GM12891 (cell line): ENCODE data around the gene CHSY1.

Experiments used
- POLR2A ChIP-seq: IDR thresholded peaks from 2 replicates; pipeline ENCODE4 v1.6.1; 2011; ENCODE audit warnings: low read depth, low read length, control low read depth
- POLR2AphosphoS5 ChIP-seq: IDR thresholded peaks from 2 replicates; pipeline ENCODE4 v1.6.1; 2011; ENCODE audit warnings: low read depth, low read length, control low read depth
- SPI1 ChIP-seq: IDR thresholded peaks from 2 replicates; pipeline ENCODE4 v1.6.1; 2011; ENCODE audit warnings: low read depth, low read length, control low read depth
- TAF1 ChIP-seq: IDR thresholded peaks from 2 replicates; pipeline ENCODE4 v1.6.1; 2011; ENCODE audit warnings: low read depth, low read length, control low read depth

DNA sequence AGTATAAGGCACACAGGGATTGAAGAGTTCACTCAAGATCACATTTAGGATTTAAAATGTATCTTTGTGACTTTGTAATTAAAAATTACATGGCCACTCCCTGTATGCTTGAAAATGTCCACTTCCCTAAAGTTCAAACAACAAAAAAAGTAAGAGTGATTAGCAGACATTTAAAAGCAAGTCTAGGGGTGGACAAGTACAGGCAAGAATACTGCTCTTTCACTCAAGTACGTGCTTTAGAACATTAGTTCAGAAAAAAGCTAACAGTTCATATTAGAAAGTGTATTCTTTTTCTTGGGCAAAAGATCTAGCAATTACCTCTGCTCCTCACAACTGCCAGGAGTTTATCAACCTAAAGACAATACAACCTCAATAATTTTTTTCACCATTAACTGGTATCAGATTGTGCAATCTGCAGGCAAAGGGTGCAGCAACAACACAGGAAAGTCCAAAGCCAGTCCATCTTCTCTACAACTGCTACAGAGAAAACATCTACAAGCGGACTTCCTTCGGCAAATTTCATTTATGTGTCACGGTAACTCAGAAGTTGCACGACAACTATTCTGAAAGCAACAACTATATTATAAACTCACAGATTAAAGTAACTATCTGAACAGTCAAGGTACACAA lies 18.1 kb downstream of the CHSY1 start:
- no peak for TF ChIP-seq POLR2A
- no peak for TF ChIP-seq TAF1
- no peak for TF ChIP-seq POLR2AphosphoS5
- TF ChIP-seq SPI1: no peak
